Vagina (tissue), 2 donors: Measurements from ENCODE around the gene AAGAB.

Experiments used
- POLR2A ChIP-seq, 2 donors: fragments of 450-650 bp; IDR thresholded peaks; one replicate each; pipeline ENCODE4 v1.6.1; 2017; ENCODE audit warnings: antibody characterized with exemption in 2 of 2, mild to moderate bottlenecking in 2 of 2, moderate library complexity in 2 of 2
- TF ChIP-seq, protein P1 (sequence below), 3 experiments: fragments of 450-650 bp in 2 of 3; fragments of 200-600 bp in 1 of 3; sonication (generic) in 1 of 3; IDR thresholded peaks; one replicate each; pipeline ENCODE4 v1.5.1; 2017 to 2019; ENCODE audit warnings: antibody characterized with exemption in 3 of 3, mild to moderate bottlenecking in 2 of 3, moderate library complexity in 2 of 3

DNA sequence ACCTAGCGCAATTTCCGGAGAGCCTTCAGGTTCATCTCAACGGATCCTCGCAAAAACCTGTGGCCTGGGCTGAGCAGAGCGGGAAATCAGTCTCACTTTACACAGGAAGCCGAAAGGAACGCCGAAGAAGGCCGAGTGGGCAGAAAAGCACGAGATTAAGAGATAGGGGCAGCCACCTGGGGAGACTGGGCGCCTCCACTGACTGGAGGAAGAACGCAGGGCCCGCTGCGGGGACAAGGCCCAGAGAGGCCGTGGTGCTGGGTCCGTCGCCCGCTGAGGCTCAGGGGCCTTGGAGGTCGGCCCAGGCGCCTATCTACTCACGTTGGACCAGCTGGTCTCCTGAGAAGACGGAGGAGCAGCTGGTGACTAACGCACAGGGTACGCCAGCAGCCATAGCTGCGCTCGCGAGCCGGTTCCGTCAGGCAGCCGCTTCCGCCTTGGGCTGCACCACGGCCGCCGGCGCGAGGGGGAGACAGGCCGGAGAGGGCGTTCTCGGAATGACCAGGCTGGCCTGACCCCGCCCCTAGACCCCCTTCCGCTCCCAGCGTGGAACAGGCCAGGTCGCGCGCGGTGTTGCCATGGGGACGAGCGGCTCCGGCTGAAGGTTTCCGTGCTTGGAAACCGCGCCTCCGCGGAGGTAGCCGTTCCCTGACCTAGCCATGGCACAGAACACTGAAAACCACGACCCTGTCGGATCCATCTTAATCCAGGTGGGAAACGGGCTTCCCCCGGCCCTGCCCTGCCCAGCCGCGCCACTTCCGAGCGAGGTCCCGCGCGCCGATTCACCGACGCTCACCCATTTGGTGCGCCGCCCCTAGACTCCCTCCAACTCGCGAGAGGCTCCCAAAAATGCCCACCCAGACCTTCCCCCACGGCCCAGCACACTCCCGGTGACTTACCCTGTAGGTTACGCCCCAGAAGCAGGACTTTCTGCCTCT lies at the start of gene AAGAB, which contains the start of gene IQCH:
- TF ChIP-seq, protein P1, sequence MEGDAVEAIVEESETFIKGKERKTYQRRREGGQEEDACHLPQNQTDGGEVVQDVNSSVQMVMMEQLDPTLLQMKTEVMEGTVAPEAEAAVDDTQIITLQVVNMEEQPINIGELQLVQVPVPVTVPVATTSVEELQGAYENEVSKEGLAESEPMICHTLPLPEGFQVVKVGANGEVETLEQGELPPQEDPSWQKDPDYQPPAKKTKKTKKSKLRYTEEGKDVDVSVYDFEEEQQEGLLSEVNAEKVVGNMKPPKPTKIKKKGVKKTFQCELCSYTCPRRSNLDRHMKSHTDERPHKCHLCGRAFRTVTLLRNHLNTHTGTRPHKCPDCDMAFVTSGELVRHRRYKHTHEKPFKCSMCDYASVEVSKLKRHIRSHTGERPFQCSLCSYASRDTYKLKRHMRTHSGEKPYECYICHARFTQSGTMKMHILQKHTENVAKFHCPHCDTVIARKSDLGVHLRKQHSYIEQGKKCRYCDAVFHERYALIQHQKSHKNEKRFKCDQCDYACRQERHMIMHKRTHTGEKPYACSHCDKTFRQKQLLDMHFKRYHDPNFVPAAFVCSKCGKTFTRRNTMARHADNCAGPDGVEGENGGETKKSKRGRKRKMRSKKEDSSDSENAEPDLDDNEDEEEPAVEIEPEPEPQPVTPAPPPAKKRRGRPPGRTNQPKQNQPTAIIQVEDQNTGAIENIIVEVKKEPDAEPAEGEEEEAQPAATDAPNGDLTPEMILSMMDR (IDR thresholded peaks at IDR 0.05), result peak in 1 of 3 experiments; percentile 18
- TF ChIP-seq POLR2A (IDR thresholded peaks at IDR 0.05), result no peak
